GM12878 (cell line): ENCODE measurements around the gene CHIA. TPM values are rescaled to one million over a fixed set of nuclear protein-coding genes. Genes with fewer than 3 reads are reported as not detected.

ENCODE experiments used
- ATAC-seq: fragments of 200-7000 bp; cut with Tn5 transposase; 3 replicates; pipeline ENCODE4 v1.9.1; 2020; ENCODE audit warnings: mild to moderate bottlenecking, moderate library complexity
- BruUV-seq: library from RNA; stranded (reverse); fragments of 400-500 nt; replicated peaks from 2 replicates; lab custom pipeline; 2021; lab: Mats Ljungman, UMichigan
- CTCF ChIA-PET: fragments of 300-600 bp; sonication (Branson Sonifier 250); formaldehyde crosslinking; extraction: SDS; loops from one replicate; lab custom pipeline; 2021; ENCODE audit warnings: inconsistent platforms; lab: Yijun Ruan, JAX
- POLR2A ChIA-PET: fragments of 350-600 bp; formaldehyde crosslinking; extraction: SDS; loops from one replicate; lab custom pipeline; 2021; ENCODE audit warnings: inconsistent platforms; lab: Charles Lee
- RAD21 ChIA-PET: fragments of 300-600 bp; sonication (Branson Sonifier 250); formaldehyde crosslinking; loops from one replicate; lab custom pipeline; 2023; ENCODE audit warnings: antibody characterized with exemption; ENCODE audit not compliant: unreplicated experiment; lab: Charles Lee
- SMC1A ChIA-PET: fragments of 300-600 bp; sonication (Branson Sonifier 250); formaldehyde crosslinking; loops from one replicate; lab custom pipeline; 2023; ENCODE audit not compliant: unreplicated experiment, uncharacterized antibody; lab: Charles Lee
- DNase-seq: peaks from one replicate; pipeline ENCODE4 v3.0.0-alpha.2; 2011; ENCODE audit warnings: low read depth, low spot score
- FAIRE-seq: peaks from 3 replicates; lab custom pipeline; 2011; peaks lifted over from hg19 to GRCh38; lab: Jason Lieb, UNC
- H2AFZ ChIP-seq: 2 replicates; pipeline ENCODE4 v1.6.0; 2011; ENCODE audit warnings: low read depth, low read length, control low read depth; ENCODE audit not compliant: control insufficient read depth
- H3K27ac ChIP-seq: 2 replicates; pipeline ENCODE4 v1.5.1; 2011; ENCODE audit warnings: control low read depth; ENCODE audit not compliant: control insufficient read depth, insufficient read depth
- H3K27me3 ChIP-seq, 2 experiments: replicated peaks in 1 of 2; 2 replicates each; pipeline versions ENCODE4 v1.6.0 to v1.6.1; 2011; ENCODE audit warnings: low read length in 1 of 2; ENCODE audit not compliant: control insufficient read depth in 2 of 2, insufficient read depth in 2 of 2
- H3K36me3 ChIP-seq, 2 experiments: 2 replicates each; pipeline ENCODE4 v1.5.1; 2011; ENCODE audit warnings: low read length in 1 of 2; ENCODE audit not compliant: control insufficient read depth in 2 of 2, insufficient read depth in 2 of 2
- H3K4me1 ChIP-seq: 2 replicates; pipeline ENCODE4 v1.6.1; 2011; ENCODE audit warnings: mild to moderate bottlenecking, low read length, moderate library complexity, mixed read lengths; ENCODE audit not compliant: control insufficient read depth, insufficient read depth
- H3K4me2 ChIP-seq: 2 replicates; pipeline ENCODE4 v1.6.0; 2011; ENCODE audit warnings: control low read depth; ENCODE audit not compliant: control insufficient read depth, insufficient read depth
- H3K4me3 ChIP-seq: fragments of 200-600 bp; sonication (generic); 2 replicates; pipeline ENCODE4 v1.5.1; 2016
- H3K79me2 ChIP-seq: 2 replicates; pipeline ENCODE4 v1.6.0; 2011; ENCODE audit warnings: low read length; ENCODE audit not compliant: control insufficient read depth, insufficient read depth
- H3K9ac ChIP-seq: 2 replicates; pipeline ENCODE4 v1.8.0; 2011; ENCODE audit warnings: low read length, control low read depth, mixed read lengths; ENCODE audit not compliant: control insufficient read depth, insufficient read depth
- H3K9me3 ChIP-seq: replicated peaks from 3 replicates; pipeline ENCODE4 v1.5.1; 2011; ENCODE audit warnings: mild to moderate bottlenecking, low read length; ENCODE audit not compliant: control insufficient read depth, insufficient read depth
- H4K20me1 ChIP-seq: 2 replicates; pipeline ENCODE4 v1.6.0; 2011; ENCODE audit not compliant: control insufficient read depth, insufficient read depth
- CBX3 ChIP-seq: fragments of 200-600 bp; sonication (generic); IDR thresholded peaks from 2 replicates; pipeline ENCODE4 v1.6.1; 2016; ENCODE audit warnings: low read depth, borderline replicate concordance
- CHD2 ChIP-seq: IDR thresholded peaks from 2 replicates; pipeline ENCODE4 v1.6.1; 2011; ENCODE audit warnings: low read depth, low read length, improper control_type of control experiment, borderline replicate concordance
- CREM ChIP-seq: IDR thresholded peaks from 2 replicates; pipeline ENCODE4 v1.6.1; 2014; ENCODE audit warnings: antibody characterized with exemption, low read depth
- KLF5 ChIP-seq: fragments of 450-650 bp; IDR thresholded peaks from 2 replicates; pipeline ENCODE4 v1.6.1; 2014; ENCODE audit warnings: mild to moderate bottlenecking; ENCODE audit not compliant: partially characterized antibody
- NR2C1 ChIP-seq: fragments of 450-650 bp; IDR thresholded peaks from 2 replicates; pipeline ENCODE4 v1.6.1; 2017; ENCODE audit warnings: antibody characterized with exemption, mild to moderate bottlenecking, moderate library complexity
- NRF1 ChIP-seq: conservative IDR thresholded peaks from 2 replicates; pipeline ENCODE4 v1.6.1; 2011; ENCODE audit warnings: mild to moderate bottlenecking, low read depth, low read length, improper control_type of control experiment
- PML ChIP-seq: IDR thresholded peaks from 2 replicates; pipeline ENCODE4 v1.6.1; 2012; ENCODE audit warnings: low read length, inconsistent platforms
- POLR2A ChIP-seq: IDR thresholded peaks from 2 replicates; pipeline ENCODE4 v1.6.1; 2011; ENCODE audit warnings: low read depth, mild to moderate bottlenecking, low read length
- RAD21 ChIP-seq: IDR thresholded peaks from 2 replicates; pipeline ENCODE4 v1.6.1; 2011; ENCODE audit warnings: mild to moderate bottlenecking, low read depth, low read length, moderate library complexity; ENCODE audit not compliant: insufficient read depth
- RBBP5 ChIP-seq: fragments of 200-600 bp; sonication (generic); conservative IDR thresholded peaks from 2 replicates; pipeline ENCODE4 v1.6.1; 2016
- ZSCAN29 ChIP-seq: fragments of 450-650 bp; IDR thresholded peaks from 2 replicates; pipeline ENCODE4 v1.6.1; 2017; ENCODE audit warnings: mild to moderate bottlenecking, moderate library complexity
- WGBS: methylation state at CpG from one replicate; pipeline ENCODE4 v1.1.6; 2016; ENCODE audit warnings: low lambda C conversion rate; ENCODE audit not compliant: insufficient replicate concordance, insufficient coverage; ENCODE audit errors: missing lambda C conversion rate; 5-methylcytosine and 5-hydroxymethylcytosine counted together
- in situ Hi-C: fragments of 300-500 bp; cut with MboI; formaldehyde crosslinking; loops from 9 replicates; pipeline ENCODE4 v1.14.3; 2018; ENCODE audit warnings: mixed read lengths
- intact Hi-C: fragments of 100-400 bp; cut with micrococcal nuclease; formaldehyde crosslinking; loops from one replicate; pipeline ENCODE4 v1.14.2; 2022; ENCODE audit not compliant: unreplicated experiment
- polyA plus RNA-seq, 11 experiments: library from polyadenylated mRNA; depleted of rRNA in 4 of 11; unstranded in 6 of 11; stranded (reverse) in 5 of 11; fragments of >200 nt; fragmentation: Nextera tagmentation in 4 of 11; fragmentation: Illumina TruSeq in 1 of 11; extraction: Ambion mirVana in 4 of 11; extraction: Trizol in 1 of 11; gene quantifications; 1 replicate in 1 of 11; 2 replicates in 10 of 11; pipeline versions ENCODE4 v1.2.1 to v1.2.3, GENCODE V29; 2011 to 2016; ENCODE audit warnings: inconsistent platforms in 2 of 11, missing spikeins in 2 of 11, low read depth in 1 of 11
- total RNA-seq, 4 experiments: library from RNA; depleted of rRNA in 3 of 4; stranded (reverse); fragments of >200 nt in 3 of 4; fragmentation: Illumina TruSeq in 1 of 4; extraction: Trizol in 1 of 4; gene quantifications; 2 replicates each; pipeline versions ENCODE4 v1.2.1 to v1.2.3, GENCODE V29; 2013 to 2021
- TF ChIP-seq, protein P1 (sequence below): fragments of 450-650 bp; IDR thresholded peaks from 2 replicates; pipeline ENCODE4 v1.6.1; 2017; ENCODE audit warnings: low read depth, mild to moderate bottlenecking, moderate library complexity
- TF ChIP-seq, protein P2 (sequence below): fragments of 450-650 bp; formaldehyde crosslinking; IDR thresholded peaks from 2 replicates; pipeline ENCODE4 v1.5.0; 2022; ENCODE audit warnings: mild to moderate bottlenecking, missing genetic modification characterization
- TF ChIP-seq, protein P3 (sequence below): IDR thresholded peaks from 2 replicates; pipeline ENCODE4 v1.6.1; 2012; ENCODE audit warnings: improper control_type of control experiment, low read depth, low read length; ENCODE audit not compliant: insufficient replicate concordance
- TF ChIP-seq, protein P4 (sequence below): IDR thresholded peaks from 2 replicates; pipeline ENCODE4 v1.6.1; 2011; ENCODE audit warnings: low read depth, low read length, improper control_type of control experiment, borderline replicate concordance

The CHIA gene
- total and polyA plus RNA-seq, 10 of the 15 experiments (the other 5 are each of a cell fraction or from before 2014, with no cell fraction given), result 0.21 TPM; not detected in 9

DNA sequence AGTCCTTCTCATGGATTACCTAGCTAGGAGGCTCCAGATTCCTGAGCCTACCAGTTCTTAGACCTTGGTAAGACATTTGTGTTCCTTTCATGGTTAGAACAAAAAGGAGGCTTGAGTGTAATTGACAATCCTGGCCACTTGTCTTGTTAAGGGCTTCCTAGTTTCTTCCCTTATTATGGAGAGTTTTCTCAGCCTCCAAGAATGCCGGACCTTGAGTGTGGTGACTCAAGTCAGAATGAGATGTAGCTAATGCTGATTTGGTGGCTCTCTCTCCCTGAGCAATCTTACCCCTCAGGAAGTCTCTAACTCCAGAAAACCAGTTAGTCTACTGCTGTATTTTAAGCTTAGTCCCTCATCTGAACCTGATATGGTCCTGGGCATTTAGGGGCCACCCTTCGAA lies 48.9 kb upstream of the CHIA start:
- in situ Hi-C loops, result no loop called here
- CTCF ChIA-PET, result no interaction called here
- Histone ChIP-seq H3K4me1 (no peaks in the 10 kb centered on the region), H3K4me2 (no peak overlapping the region), H3K27ac (no peak overlapping the region), H3K79me2 (no peaks in the 10 kb centered on the region), H3K36me3 (peaks cover 0 to 11% of the 10 kb centered on the region in 2 experiments; a peak in 1 of 4 replicates), H2AFZ (no peak overlapping the region), H3K27me3 (no peaks in the 10 kb centered on the region), H3K9me3 (no peaks in the 10 kb centered on the region), H3K9ac (no peak overlapping the region), H3K4me3 (no peak overlapping the region), H4K20me1 (no peaks in the 10 kb centered on the region)
- intact Hi-C loops, result no loop called here
- RAD21 ChIA-PET, result no interaction called here
- FAIRE-seq, result no peak
- SMC1A ChIA-PET, result interaction anchor here (1.2 to 2.7 kb wide), 2 partner anchors 9 to 16 kb away, joined by 5 to 8 read pairs; no protein-coding TSS in a partner anchor
- no peak for ATAC-seq
- WGBS, result 43% methylated on average over 2 of the region's 2 CpGs
- BruUV-seq, result no TSS peak
- no peak for DNase-seq
- POLR2A ChIA-PET, result interaction anchor here (0.5 kb wide), 1 partner anchor 34 kb away, joined by 3 read pairs; no protein-coding TSS in a partner anchor
- TF ChIP-seq KLF5 (no peak), CBX3 (no peak), NRF1 (no peak), ZSCAN29 (no peak), RBBP5 (no peak), CREM (no peak), RAD21 (no peak), CHD2 (no peak), NR2C1 (no peak), POLR2A (no peak), PML (no peak)
- TF ChIP-seq, protein P1, sequence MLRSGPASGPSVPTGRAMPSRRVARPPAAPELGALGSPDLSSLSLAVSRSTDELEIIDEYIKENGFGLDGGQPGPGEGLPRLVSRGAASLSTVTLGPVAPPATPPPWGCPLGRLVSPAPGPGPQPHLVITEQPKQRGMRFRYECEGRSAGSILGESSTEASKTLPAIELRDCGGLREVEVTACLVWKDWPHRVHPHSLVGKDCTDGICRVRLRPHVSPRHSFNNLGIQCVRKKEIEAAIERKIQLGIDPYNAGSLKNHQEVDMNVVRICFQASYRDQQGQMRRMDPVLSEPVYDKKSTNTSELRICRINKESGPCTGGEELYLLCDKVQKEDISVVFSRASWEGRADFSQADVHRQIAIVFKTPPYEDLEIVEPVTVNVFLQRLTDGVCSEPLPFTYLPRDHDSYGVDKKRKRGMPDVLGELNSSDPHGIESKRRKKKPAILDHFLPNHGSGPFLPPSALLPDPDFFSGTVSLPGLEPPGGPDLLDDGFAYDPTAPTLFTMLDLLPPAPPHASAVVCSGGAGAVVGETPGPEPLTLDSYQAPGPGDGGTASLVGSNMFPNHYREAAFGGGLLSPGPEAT, result no peak
- TF ChIP-seq, protein P2, sequence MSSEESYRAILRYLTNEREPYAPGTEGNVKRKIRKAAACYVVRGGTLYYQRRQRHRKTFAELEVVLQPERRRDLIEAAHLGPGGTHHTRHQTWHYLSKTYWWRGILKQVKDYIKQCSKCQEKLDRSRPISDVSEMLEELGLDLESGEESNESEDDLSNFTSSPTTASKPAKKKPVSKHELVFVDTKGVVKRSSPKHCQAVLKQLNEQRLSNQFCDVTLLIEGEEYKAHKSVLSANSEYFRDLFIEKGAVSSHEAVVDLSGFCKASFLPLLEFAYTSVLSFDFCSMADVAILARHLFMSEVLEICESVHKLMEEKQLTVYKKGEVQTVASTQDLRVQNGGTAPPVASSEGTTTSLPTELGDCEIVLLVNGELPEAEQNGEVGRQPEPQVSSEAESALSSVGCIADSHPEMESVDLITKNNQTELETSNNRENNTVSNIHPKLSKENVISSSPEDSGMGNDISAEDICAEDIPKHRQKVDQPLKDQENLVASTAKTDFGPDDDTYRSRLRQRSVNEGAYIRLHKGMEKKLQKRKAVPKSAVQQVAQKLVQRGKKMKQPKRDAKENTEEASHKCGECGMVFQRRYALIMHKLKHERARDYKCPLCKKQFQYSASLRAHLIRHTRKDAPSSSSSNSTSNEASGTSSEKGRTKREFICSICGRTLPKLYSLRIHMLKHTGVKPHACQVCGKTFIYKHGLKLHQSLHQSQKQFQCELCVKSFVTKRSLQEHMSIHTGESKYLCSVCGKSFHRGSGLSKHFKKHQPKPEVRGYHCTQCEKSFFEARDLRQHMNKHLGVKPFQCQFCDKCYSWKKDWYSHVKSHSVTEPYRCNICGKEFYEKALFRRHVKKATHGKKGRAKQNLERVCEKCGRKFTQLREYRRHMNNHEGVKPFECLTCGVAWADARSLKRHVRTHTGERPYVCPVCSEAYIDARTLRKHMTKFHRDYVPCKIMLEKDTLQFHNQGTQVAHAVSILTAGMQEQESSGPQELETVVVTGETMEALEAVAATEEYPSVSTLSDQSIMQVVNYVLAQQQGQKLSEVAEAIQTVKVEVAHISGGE, result no peak
- TF ChIP-seq, protein P3, sequence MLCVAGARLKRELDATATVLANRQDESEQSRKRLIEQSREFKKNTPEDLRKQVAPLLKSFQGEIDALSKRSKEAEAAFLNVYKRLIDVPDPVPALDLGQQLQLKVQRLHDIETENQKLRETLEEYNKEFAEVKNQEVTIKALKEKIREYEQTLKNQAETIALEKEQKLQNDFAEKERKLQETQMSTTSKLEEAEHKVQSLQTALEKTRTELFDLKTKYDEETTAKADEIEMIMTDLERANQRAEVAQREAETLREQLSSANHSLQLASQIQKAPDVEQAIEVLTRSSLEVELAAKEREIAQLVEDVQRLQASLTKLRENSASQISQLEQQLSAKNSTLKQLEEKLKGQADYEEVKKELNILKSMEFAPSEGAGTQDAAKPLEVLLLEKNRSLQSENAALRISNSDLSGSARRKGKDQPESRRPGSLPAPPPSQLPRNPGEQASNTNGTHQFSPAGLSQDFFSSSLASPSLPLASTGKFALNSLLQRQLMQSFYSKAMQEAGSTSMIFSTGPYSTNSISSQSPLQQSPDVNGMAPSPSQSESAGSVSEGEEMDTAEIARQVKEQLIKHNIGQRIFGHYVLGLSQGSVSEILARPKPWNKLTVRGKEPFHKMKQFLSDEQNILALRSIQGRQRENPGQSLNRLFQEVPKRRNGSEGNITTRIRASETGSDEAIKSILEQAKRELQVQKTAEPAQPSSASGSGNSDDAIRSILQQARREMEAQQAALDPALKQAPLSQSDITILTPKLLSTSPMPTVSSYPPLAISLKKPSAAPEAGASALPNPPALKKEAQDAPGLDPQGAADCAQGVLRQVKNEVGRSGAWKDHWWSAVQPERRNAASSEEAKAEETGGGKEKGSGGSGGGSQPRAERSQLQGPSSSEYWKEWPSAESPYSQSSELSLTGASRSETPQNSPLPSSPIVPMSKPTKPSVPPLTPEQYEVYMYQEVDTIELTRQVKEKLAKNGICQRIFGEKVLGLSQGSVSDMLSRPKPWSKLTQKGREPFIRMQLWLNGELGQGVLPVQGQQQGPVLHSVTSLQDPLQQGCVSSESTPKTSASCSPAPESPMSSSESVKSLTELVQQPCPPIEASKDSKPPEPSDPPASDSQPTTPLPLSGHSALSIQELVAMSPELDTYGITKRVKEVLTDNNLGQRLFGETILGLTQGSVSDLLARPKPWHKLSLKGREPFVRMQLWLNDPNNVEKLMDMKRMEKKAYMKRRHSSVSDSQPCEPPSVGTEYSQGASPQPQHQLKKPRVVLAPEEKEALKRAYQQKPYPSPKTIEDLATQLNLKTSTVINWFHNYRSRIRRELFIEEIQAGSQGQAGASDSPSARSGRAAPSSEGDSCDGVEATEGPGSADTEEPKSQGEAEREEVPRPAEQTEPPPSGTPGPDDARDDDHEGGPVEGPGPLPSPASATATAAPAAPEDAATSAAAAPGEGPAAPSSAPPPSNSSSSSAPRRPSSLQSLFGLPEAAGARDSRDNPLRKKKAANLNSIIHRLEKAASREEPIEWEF, result no peak
- TF ChIP-seq, protein P4, sequence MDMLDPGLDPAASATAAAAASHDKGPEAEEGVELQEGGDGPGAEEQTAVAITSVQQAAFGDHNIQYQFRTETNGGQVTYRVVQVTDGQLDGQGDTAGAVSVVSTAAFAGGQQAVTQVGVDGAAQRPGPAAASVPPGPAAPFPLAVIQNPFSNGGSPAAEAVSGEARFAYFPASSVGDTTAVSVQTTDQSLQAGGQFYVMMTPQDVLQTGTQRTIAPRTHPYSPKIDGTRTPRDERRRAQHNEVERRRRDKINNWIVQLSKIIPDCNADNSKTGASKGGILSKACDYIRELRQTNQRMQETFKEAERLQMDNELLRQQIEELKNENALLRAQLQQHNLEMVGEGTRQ, result no peak
